Measurements from ENCODE around the gene ANKRD63.

DNA sequence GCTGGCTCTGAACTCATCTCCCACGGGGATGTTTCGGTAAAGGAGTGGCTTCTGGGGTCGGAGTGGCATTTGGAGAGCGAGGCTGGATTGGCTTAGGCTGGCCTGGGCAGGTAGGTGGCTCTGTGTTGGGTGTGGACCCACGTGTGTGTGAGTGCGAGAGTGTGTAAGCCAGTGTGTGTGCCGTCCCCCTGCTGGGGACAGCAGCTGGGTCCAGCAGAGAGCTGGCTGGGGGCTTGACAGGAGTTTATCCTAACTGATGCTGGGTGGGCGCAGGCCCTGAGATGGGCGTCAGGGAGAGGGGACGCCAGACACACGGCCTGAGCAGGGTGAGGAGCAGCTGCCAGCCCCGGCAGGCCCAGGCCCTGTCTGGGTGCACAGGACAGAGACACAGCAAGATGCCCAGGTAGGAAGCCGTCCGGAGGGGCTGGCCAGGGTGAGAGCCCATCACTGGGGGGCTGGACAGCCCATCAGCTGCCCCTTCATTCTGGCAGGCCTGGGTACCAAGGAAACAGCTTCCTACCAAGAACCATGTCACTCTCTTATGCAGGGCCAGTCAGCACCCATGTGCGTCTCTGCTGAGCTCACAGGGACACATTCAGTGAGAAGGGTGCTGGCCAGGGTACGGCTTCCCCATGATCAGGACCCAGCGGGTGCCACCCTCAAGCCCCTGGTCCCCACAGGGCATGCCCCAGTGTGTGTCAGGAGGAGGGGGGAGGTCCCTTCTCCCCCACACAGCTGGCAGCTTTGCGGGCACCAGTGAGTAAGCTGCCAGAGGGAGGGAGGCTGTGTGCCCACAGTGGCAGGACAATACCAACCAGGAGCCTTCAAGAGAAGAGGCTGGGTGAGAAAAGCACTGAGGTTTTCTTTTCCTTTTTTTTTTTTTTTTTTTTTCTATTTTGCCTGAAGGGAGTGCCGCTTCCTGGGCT lies 42.9 kb downstream of the ANKRD63 start:
- TF ChIP-seq, protein P1, sequence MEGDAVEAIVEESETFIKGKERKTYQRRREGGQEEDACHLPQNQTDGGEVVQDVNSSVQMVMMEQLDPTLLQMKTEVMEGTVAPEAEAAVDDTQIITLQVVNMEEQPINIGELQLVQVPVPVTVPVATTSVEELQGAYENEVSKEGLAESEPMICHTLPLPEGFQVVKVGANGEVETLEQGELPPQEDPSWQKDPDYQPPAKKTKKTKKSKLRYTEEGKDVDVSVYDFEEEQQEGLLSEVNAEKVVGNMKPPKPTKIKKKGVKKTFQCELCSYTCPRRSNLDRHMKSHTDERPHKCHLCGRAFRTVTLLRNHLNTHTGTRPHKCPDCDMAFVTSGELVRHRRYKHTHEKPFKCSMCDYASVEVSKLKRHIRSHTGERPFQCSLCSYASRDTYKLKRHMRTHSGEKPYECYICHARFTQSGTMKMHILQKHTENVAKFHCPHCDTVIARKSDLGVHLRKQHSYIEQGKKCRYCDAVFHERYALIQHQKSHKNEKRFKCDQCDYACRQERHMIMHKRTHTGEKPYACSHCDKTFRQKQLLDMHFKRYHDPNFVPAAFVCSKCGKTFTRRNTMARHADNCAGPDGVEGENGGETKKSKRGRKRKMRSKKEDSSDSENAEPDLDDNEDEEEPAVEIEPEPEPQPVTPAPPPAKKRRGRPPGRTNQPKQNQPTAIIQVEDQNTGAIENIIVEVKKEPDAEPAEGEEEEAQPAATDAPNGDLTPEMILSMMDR (IDR thresholded peaks at IDR 0.05; ENCODE audit: low read length) = no peak
- TF ChIP-seq EZH2phosphoT487 (IDR thresholded peaks at IDR 0.05; ENCODE audit: low read length) (no peak), EZH2 (optimal IDR thresholded peaks at IDR 0.05; ENCODE audit: low read depth, low read length) (no peak)
